GM12878 (cell line): ENCODE data around the gene PLA2G3. TPM values are rescaled to one million over a fixed set of nuclear protein-coding genes. Genes with fewer than 3 reads are reported as not detected.

Experiments used
- ATAC-seq: fragments of 200-7000 bp; cut with Tn5 transposase; 3 replicates; pipeline ENCODE4 v1.9.1; 2020; ENCODE audit warnings: mild to moderate bottlenecking, moderate library complexity
- BruUV-seq: library from RNA; stranded (reverse); fragments of 400-500 nt; replicated peaks from 2 replicates; lab custom pipeline; 2021; lab: Mats Ljungman, UMichigan
- CTCF ChIA-PET: fragments of 300-600 bp; sonication (Branson Sonifier 250); formaldehyde crosslinking; extraction: SDS; loops from one replicate; lab custom pipeline; 2021; ENCODE audit warnings: inconsistent platforms; lab: Yijun Ruan, JAX
- POLR2A ChIA-PET: fragments of 350-600 bp; formaldehyde crosslinking; extraction: SDS; loops from one replicate; lab custom pipeline; 2021; ENCODE audit warnings: inconsistent platforms; lab: Charles Lee
- RAD21 ChIA-PET: fragments of 300-600 bp; sonication (Branson Sonifier 250); formaldehyde crosslinking; loops from one replicate; lab custom pipeline; 2023; ENCODE audit warnings: antibody characterized with exemption; ENCODE audit not compliant: unreplicated experiment; lab: Charles Lee
- SMC1A ChIA-PET: fragments of 300-600 bp; sonication (Branson Sonifier 250); formaldehyde crosslinking; loops from one replicate; lab custom pipeline; 2023; ENCODE audit not compliant: unreplicated experiment, uncharacterized antibody; lab: Charles Lee
- DNase-seq: peaks from one replicate; pipeline ENCODE4 v3.0.0-alpha.2; 2011; ENCODE audit warnings: low read depth, low spot score
- FAIRE-seq: peaks from 3 replicates; lab custom pipeline; 2011; peaks lifted over from hg19 to GRCh38; lab: Jason Lieb, UNC
- H2AFZ ChIP-seq: 2 replicates; pipeline ENCODE4 v1.6.0; 2011; ENCODE audit warnings: low read depth, low read length, control low read depth; ENCODE audit not compliant: control insufficient read depth
- H3K27ac ChIP-seq: 2 replicates; pipeline ENCODE4 v1.5.1; 2011; ENCODE audit warnings: control low read depth; ENCODE audit not compliant: control insufficient read depth, insufficient read depth
- H3K27me3 ChIP-seq, 2 experiments: replicated peaks in 1 of 2; 2 replicates each; pipeline versions ENCODE4 v1.6.0 to v1.6.1; 2011; ENCODE audit warnings: low read length in 1 of 2; ENCODE audit not compliant: control insufficient read depth in 2 of 2, insufficient read depth in 2 of 2
- H3K36me3 ChIP-seq, 2 experiments: 2 replicates each; pipeline ENCODE4 v1.5.1; 2011; ENCODE audit warnings: low read length in 1 of 2; ENCODE audit not compliant: control insufficient read depth in 2 of 2, insufficient read depth in 2 of 2
- H3K4me1 ChIP-seq: 2 replicates; pipeline ENCODE4 v1.6.1; 2011; ENCODE audit warnings: mild to moderate bottlenecking, low read length, moderate library complexity, mixed read lengths; ENCODE audit not compliant: control insufficient read depth, insufficient read depth
- H3K4me2 ChIP-seq: 2 replicates; pipeline ENCODE4 v1.6.0; 2011; ENCODE audit warnings: control low read depth; ENCODE audit not compliant: control insufficient read depth, insufficient read depth
- H3K4me3 ChIP-seq: fragments of 200-600 bp; sonication (generic); 2 replicates; pipeline ENCODE4 v1.5.1; 2016
- H3K79me2 ChIP-seq: 2 replicates; pipeline ENCODE4 v1.6.0; 2011; ENCODE audit warnings: low read length; ENCODE audit not compliant: control insufficient read depth, insufficient read depth
- H3K9ac ChIP-seq: 2 replicates; pipeline ENCODE4 v1.8.0; 2011; ENCODE audit warnings: low read length, control low read depth, mixed read lengths; ENCODE audit not compliant: control insufficient read depth, insufficient read depth
- H3K9me3 ChIP-seq: replicated peaks from 3 replicates; pipeline ENCODE4 v1.5.1; 2011; ENCODE audit warnings: mild to moderate bottlenecking, low read length; ENCODE audit not compliant: control insufficient read depth, insufficient read depth
- H4K20me1 ChIP-seq: 2 replicates; pipeline ENCODE4 v1.6.0; 2011; ENCODE audit not compliant: control insufficient read depth, insufficient read depth
- ATF3 ChIP-seq: IDR thresholded peaks from 2 replicates; pipeline ENCODE4 v1.6.1; 2011; ENCODE audit warnings: low read depth, mild to moderate bottlenecking, low read length, moderate library complexity, borderline replicate concordance; ENCODE audit errors: extremely low read depth
- EGR1 ChIP-seq, 2 experiments: IDR thresholded peaks; 1 replicate in 1 of 2; 2 replicates in 1 of 2; pipeline ENCODE4 v1.6.1; 2011 to 2012; ENCODE audit warnings: low read depth in 2 of 2, low read length in 2 of 2, borderline replicate concordance in 1 of 2, mild to moderate bottlenecking in 1 of 2, moderate library complexity in 1 of 2
- IRF3 ChIP-seq: fragments of 450-650 bp; IDR thresholded peaks from 2 replicates; pipeline ENCODE4 v1.6.1; 2014; ENCODE audit warnings: mild to moderate bottlenecking
- LARP7 ChIP-seq: fragments of 450-650 bp; IDR thresholded peaks from 2 replicates; pipeline ENCODE4 v1.6.1; 2017; ENCODE audit warnings: mild to moderate bottlenecking
- MEF2B ChIP-seq: fragments of 450-650 bp; IDR thresholded peaks from 2 replicates; pipeline ENCODE4 v1.6.1; 2018; ENCODE audit warnings: mild to moderate bottlenecking, moderate library complexity; ENCODE audit not compliant: partially characterized antibody, poor library complexity, severe bottlenecking
- RFX5 ChIP-seq: IDR thresholded peaks from 2 replicates; pipeline ENCODE4 v1.6.1; 2011; ENCODE audit warnings: low read depth, low read length, improper control_type of control experiment
- WGBS: methylation state at CpG from one replicate; pipeline ENCODE4 v1.1.6; 2016; ENCODE audit warnings: low lambda C conversion rate; ENCODE audit not compliant: insufficient replicate concordance, insufficient coverage; ENCODE audit errors: missing lambda C conversion rate; 5-methylcytosine and 5-hydroxymethylcytosine counted together
- in situ Hi-C: fragments of 300-500 bp; cut with MboI; formaldehyde crosslinking; loops from 9 replicates; pipeline ENCODE4 v1.14.3; 2018; ENCODE audit warnings: mixed read lengths
- intact Hi-C: fragments of 100-400 bp; cut with micrococcal nuclease; formaldehyde crosslinking; loops from one replicate; pipeline ENCODE4 v1.14.2; 2022; ENCODE audit not compliant: unreplicated experiment
- polyA plus RNA-seq, 11 experiments: library from polyadenylated mRNA; depleted of rRNA in 4 of 11; unstranded in 6 of 11; stranded (reverse) in 5 of 11; fragments of >200 nt; fragmentation: Nextera tagmentation in 4 of 11; fragmentation: Illumina TruSeq in 1 of 11; extraction: Ambion mirVana in 4 of 11; extraction: Trizol in 1 of 11; gene quantifications; 1 replicate in 1 of 11; 2 replicates in 10 of 11; pipeline versions ENCODE4 v1.2.1 to v1.2.3, GENCODE V29; 2011 to 2016; ENCODE audit warnings: inconsistent platforms in 2 of 11, missing spikeins in 2 of 11, low read depth in 1 of 11
- total RNA-seq, 4 experiments: library from RNA; depleted of rRNA in 3 of 4; stranded (reverse); fragments of >200 nt in 3 of 4; fragmentation: Illumina TruSeq in 1 of 4; extraction: Trizol in 1 of 4; gene quantifications; 2 replicates each; pipeline versions ENCODE4 v1.2.1 to v1.2.3, GENCODE V29; 2013 to 2021

Gene PLA2G3
- total and polyA plus RNA-seq, 10 of the 15 experiments (the other 5 are each of a cell fraction or from before 2014, with no cell fraction given) = 0.04 TPM; not detected in 9

- no TSS peak for BruUV-seq
- WGBS = 78% methylated on average over 9 of the region's 9 CpGs
- in situ Hi-C loops = no loop called here
- no peak overlapping the region for H2AFZ ChIP-seq
- H4K20me1 ChIP-seq = no peaks in the 10 kb centered on the region
- H3K9me3 ChIP-seq = no peaks in the 10 kb centered on the region
- intact Hi-C loops = no loop called here
- H3K4me3 ChIP-seq = no peak overlapping the region
- TF ChIP-seq ATF3 = no peak
- no peak for TF ChIP-seq LARP7
- TF ChIP-seq EGR1 (IDR thresholded peaks at IDR 0.05; ENCODE audit: borderline replicate concordance in 1 of 2, low read depth in 2 of 2, low read length in 2 of 2) = no peak
- no peak for TF ChIP-seq IRF3
- TF ChIP-seq RFX5 = no peak
- TF ChIP-seq MEF2B = no peak
- peaks cover 0 to 10% of the 10 kb centered on the region in 2 experiments; a peak in 3 of 4 replicates for H3K36me3 ChIP-seq
- H3K4me1 ChIP-seq = no peaks in the 10 kb centered on the region
- DNase-seq (no peak), ATAC-seq (no peak), FAIRE-seq (no peak)
- ChIA-PET SMC1A (no interaction called here), POLR2A (interaction anchor here (1.1 kb wide), 1 partner anchor 160 kb away, joined by 3 read pairs; no protein-coding TSS in a partner anchor), CTCF (interaction anchor here (2.6 kb wide), 1 partner anchor 16 kb away, joined by 7 read pairs; the partner anchor contains the start of gene SELENOM), RAD21 (no interaction called here)
- no peak overlapping the region for H3K4me2 ChIP-seq
- no peak overlapping the region for H3K27ac ChIP-seq
- H3K27me3 ChIP-seq = no peaks in the 10 kb centered on the region
- H3K9ac ChIP-seq = no peak overlapping the region
- no peaks in the 10 kb centered on the region for H3K79me2 ChIP-seq
Measured at GRCh38 chr22:31092161-31092560, 48.1 kb downstream of the PLA2G3 start.
